GM21717 (cell line): Measurements from ENCODE around the gene LDB2.

Source experiments
- ATAC-seq: cut with Tn5 transposase; IDR thresholded peaks from one replicate; pipeline ENCODE4 v1.9.1; 2021; ENCODE audit warnings: mild to moderate bottlenecking, moderate library complexity; ENCODE audit not compliant: unreplicated experiment

Gene LDB2

GRCh38 chr4:16809064-16809463 is 89.4 kb downstream of the LDB2 start:
- no peak for ATAC-seq

GRCh38 chr4:16807355-16807754 is 91.1 kb downstream of the LDB2 start:
- no peak for ATAC-seq

- no peak for ATAC-seq
These were observed 93.9 kb downstream of the LDB2 start for GRCh38 chr4:16804581-16804980.

GRCh38 chr4:16802044-16802443 is 96.4 kb downstream of the LDB2 start:
- no peak for ATAC-seq

GRCh38 chr4:16801356-16801755 is 97.1 kb downstream of the LDB2 start:
- ATAC-seq: no peak

- ATAC-seq: no peak
These were observed 103.5 kb downstream of the LDB2 start for GRCh38 chr4:16794816-16795445.

- ATAC-seq: no peak
These were observed 107.0 kb downstream of the LDB2 start for GRCh38 chr4:16791460-16791859.

- no peak for ATAC-seq
These were observed 107.9 kb downstream of the LDB2 start for GRCh38 chr4:16790508-16790907.

GRCh38 chr4:16788868-16789267 is 109.6 kb downstream of the LDB2 start:
- no peak for ATAC-seq

- no peak for ATAC-seq
These were observed 112.5 kb downstream of the LDB2 start for GRCh38 chr4:16785793-16786527.

- no peak for ATAC-seq
These were observed 115.3 kb downstream of the LDB2 start for GRCh38 chr4:16783119-16783518.

- ATAC-seq: no peak
These were observed 119.3 kb downstream of the LDB2 start for GRCh38 chr4:16779028-16779675.

- ATAC-seq: no peak
These were observed 120.7 kb downstream of the LDB2 start for GRCh38 chr4:16777726-16778125.

GRCh38 chr4:16775411-16776154 is 122.9 kb downstream of the LDB2 start:
- no peak for ATAC-seq

- no peak for ATAC-seq
These were observed 126.0 kb downstream of the LDB2 start for GRCh38 chr4:16772366-16772850.

- no peak for ATAC-seq
These were observed 127.6 kb downstream of the LDB2 start for GRCh38 chr4:16770710-16771285.

- ATAC-seq: no peak
These were observed 130.6 kb downstream of the LDB2 start for GRCh38 chr4:16767861-16768260.

- no peak for ATAC-seq
These were observed 131.2 kb downstream of the LDB2 start for GRCh38 chr4:16767251-16767650.

GRCh38 chr4:16765546-16765945 is 132.9 kb downstream of the LDB2 start:
- no peak for ATAC-seq

GRCh38 chr4:16764622-16765021 is 133.8 kb downstream of the LDB2 start:
- ATAC-seq: no peak
